ENCODE data around the gene MLANA. TPM values are rescaled to one million over a fixed set of nuclear protein-coding genes. Genes with fewer than 3 reads are reported as not detected.

MLANA gene
- total and polyA plus RNA-seq, 5 donors: not detected

GRCh38 chr9:5886114-5886939 is 4.4 kb upstream of the MLANA start:
- H3K4me3 ChIP-seq (ENCODE audit: low read length): no peak overlapping the region
- no peak overlapping the region for H3K27ac ChIP-seq (ENCODE audit: low read length)
- WGBS: 58% methylated on average over 8 of the region's 8 CpGs
- H3K9me3 ChIP-seq (ENCODE audit: control insufficient read depth, low read length): no peaks in the 10 kb centered on the region
- peak; percentile 86 to 90 for ATAC-seq
- peak; percentile 68 to 87 (median 86) for DNase-seq
- no peaks in the 10 kb centered on the region for H3K27me3 ChIP-seq (ENCODE audit: control insufficient read depth, insufficient read depth)
- intact Hi-C loops (cut with DNase I): loop anchor here in 2 of 4 donors (2.0 to 10.0 kb wide), 3 partner anchors 166 to 418 kb away; no protein-coding TSS in a partner anchor
- no peaks in the 10 kb centered on the region for H3K4me1 ChIP-seq (ENCODE audit: control insufficient read depth, insufficient read depth, low read length)

DNA sequence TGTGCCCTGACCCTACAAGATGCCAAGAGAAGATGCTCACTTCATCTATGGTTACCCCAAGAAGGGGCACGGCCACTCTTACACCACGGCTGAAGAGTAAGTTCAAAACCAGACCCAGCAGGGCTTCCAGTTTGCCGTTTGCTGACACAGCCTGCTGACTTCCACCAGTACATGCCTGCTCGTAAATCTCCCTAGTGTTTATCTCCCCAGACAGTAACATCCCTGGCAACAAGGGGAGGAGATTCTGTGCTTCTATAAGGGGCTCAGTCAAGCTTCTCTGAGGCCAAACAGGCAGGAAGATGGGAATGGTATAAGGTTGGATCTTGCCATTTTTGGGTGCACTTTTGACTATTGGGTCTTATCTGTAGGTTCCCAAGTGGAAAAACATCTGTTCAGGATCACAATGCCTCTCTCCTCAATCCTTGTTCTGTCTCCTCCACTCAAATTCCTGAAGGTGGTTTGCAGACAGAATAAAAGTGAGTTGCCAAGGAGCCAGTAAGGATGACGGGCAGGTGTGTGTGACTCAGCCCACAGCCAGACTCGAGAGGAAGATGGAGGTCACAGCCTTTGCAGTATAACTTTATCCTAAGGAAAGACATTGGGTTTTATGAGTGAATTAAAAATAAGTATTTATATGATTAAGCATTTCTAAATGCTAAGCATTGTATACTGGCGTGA is 1.9 kb downstream of the MLANA start:
- H3K9me3 ChIP-seq (ENCODE audit: control insufficient read depth, low read length): no peaks in the 10 kb centered on the region
- no peak overlapping the region for H3K27ac ChIP-seq (ENCODE audit: low read length)
- H3K4me1 ChIP-seq (ENCODE audit: control insufficient read depth, insufficient read depth, low read length): no peaks in the 10 kb centered on the region
- ATAC-seq (peak in 1 of 2 donors; percentile 28), DNase-seq (no peak)
- no peak overlapping the region for H3K4me3 ChIP-seq (ENCODE audit: low read length)
- 53% methylated on average over 7 of the region's 7 CpGs for WGBS
- H3K27me3 ChIP-seq (ENCODE audit: control insufficient read depth, insufficient read depth): no peaks in the 10 kb centered on the region
- intact Hi-C loops (cut with DNase I): no loop called here

- no peaks in the 10 kb centered on the region for H3K4me1 ChIP-seq (ENCODE audit: control insufficient read depth, insufficient read depth, low read length)
- H3K27ac ChIP-seq (ENCODE audit: low read length): no peak overlapping the region
- 78% methylated on average over 4 of the region's 4 CpGs for WGBS
- no peak overlapping the region for H3K4me3 ChIP-seq (ENCODE audit: low read length)
- no peaks in the 10 kb centered on the region for H3K9me3 ChIP-seq (ENCODE audit: control insufficient read depth, low read length)
- ATAC-seq (no peak), DNase-seq (no peak)
- intact Hi-C loops (cut with DNase I): no loop called here
- H3K27me3 ChIP-seq (ENCODE audit: control insufficient read depth, insufficient read depth): no peaks in the 10 kb centered on the region
Observed at GRCh38 chr9:5893134-5893505, 2.4 kb downstream of the MLANA start.

DNA sequence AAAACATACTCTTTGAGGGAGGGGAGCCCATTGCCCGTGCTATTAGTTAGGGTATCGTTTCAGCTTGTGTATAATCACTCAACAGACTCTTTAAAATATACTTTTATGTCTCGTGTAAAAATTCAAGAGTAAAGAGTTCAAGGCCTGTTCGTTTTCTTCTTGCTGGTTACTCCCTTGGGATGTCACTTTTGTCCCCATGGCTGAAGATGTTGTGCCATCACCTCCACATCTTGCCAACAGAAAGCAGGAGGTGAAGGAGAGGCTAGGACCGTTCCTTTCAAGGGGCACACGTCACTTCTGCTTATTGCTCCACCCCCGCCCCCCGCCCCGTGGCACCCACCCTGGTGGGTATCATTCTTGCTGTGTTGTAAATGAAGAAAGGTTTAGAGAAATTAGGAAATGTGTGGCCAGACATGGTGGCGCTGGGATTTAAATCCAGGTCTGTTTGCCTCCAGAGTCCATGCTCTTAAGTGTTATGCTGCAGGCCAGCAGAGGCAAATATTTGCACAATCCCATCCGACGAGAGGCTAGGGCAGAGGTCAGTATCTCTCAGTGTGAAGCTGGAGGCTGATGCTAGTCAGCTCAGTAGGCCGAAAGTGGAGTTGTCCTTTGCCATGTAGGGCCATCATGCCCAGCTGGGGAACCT is 3.0 kb downstream of the MLANA start:
- Histone ChIP-seq H3K27ac (ENCODE audit: low read length) (no peak overlapping the region), H3K27me3 (ENCODE audit: control insufficient read depth, insufficient read depth) (no peaks in the 10 kb centered on the region), H3K4me3 (ENCODE audit: low read length) (no peak overlapping the region), H3K9me3 (ENCODE audit: control insufficient read depth, low read length) (no peaks in the 10 kb centered on the region), H3K4me1 (ENCODE audit: control insufficient read depth, insufficient read depth, low read length) (no peaks in the 10 kb centered on the region)
- ATAC-seq: no peak
- DNase-seq: no peak
- intact Hi-C loops (cut with DNase I): no loop called here
- WGBS: 86% methylated on average over 13 of the region's 13 CpGs

DNA sequence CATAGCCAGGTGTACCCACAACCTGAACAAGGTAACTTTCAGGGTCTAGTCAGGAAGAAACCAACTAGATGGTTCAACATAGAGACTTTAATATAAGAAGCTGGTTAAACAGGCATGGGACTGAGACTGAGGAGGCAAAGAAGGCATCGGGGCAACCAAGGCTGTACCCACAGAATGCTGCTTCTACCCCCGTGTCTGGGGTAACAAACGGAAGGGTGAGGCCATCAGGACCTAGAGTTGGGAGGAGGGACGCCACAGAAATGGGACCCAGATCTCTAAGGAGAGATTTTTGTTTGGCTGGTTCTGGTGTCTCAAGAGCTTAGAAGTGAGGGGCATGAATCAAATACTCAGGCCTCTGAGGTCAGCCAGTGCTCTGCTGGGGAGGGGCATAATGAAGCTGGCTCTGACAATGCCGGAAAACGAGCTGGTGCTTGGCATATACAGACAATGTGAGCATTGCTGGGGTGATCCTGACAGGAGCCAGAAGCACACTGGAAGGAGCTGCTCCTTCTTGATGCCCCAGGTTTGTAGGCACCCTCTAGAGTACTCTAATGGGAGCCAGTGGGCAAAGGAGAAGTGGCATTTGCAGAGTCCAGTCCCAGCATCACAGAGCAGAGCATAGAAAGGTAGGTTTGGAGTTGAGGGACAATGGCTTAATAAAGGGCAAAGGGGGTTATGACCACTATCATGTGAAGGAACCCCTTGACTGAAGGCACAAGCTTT is 3.7 kb downstream of the MLANA start:
- ATAC-seq (no peak), DNase-seq (no peak)
- H3K4me3 ChIP-seq (ENCODE audit: low read length): no peak overlapping the region
- H3K9me3 ChIP-seq (ENCODE audit: control insufficient read depth, low read length): no peaks in the 10 kb centered on the region
- no peaks in the 10 kb centered on the region for H3K4me1 ChIP-seq (ENCODE audit: control insufficient read depth, insufficient read depth, low read length)
- H3K27me3 ChIP-seq (ENCODE audit: control insufficient read depth, insufficient read depth): no peaks in the 10 kb centered on the region
- 93% methylated on average over 6 of the region's 6 CpGs for WGBS
- no peak overlapping the region for H3K27ac ChIP-seq (ENCODE audit: low read length)
- intact Hi-C loops (cut with DNase I): no loop called here

- no peak overlapping the region for H3K4me3 ChIP-seq (ENCODE audit: low read length)
- H3K27ac ChIP-seq (ENCODE audit: low read length): no peak overlapping the region
- intact Hi-C loops (cut with DNase I): no loop called here
- no peaks in the 10 kb centered on the region for H3K4me1 ChIP-seq (ENCODE audit: control insufficient read depth, insufficient read depth, low read length)
- no peak for DNase-seq
- no peaks in the 10 kb centered on the region for H3K9me3 ChIP-seq (ENCODE audit: control insufficient read depth, low read length)
- peak; percentile 27 to 34 for ATAC-seq
- 78% methylated on average over 6 of the region's 6 CpGs for WGBS
- no peaks in the 10 kb centered on the region for H3K27me3 ChIP-seq (ENCODE audit: control insufficient read depth, insufficient read depth)
Observed at GRCh38 chr9:5895782-5896181, 5.1 kb downstream of the MLANA start.

DNA sequence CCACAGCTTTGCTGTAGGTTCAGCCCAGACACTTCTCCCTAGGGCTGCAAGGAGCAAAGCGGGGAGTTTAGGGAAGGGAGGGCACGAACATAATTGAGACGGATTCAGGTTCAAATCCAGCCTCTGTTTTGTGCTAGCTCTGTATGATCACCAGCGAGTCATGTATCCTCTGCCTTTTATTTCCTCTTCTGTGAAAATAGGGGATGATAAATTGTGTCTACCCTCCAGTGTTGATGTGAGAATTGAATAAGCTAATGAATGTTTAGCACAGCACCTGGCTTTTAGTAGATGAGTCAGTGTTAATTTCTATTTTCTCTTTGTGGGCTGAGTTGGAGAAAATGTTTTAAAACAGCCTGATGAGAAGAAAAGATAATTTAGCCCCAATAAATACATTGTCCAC is 6.2 kb downstream of the MLANA start:
- intact Hi-C loops (cut with DNase I): no loop called here
- H3K27me3 ChIP-seq (ENCODE audit: control insufficient read depth, insufficient read depth): no peaks in the 10 kb centered on the region
- DNase-seq (no peak), ATAC-seq (no peak)
- no peak overlapping the region for H3K4me3 ChIP-seq (ENCODE audit: low read length)
- H3K27ac ChIP-seq (ENCODE audit: low read length): no peak overlapping the region
- no peaks in the 10 kb centered on the region for H3K4me1 ChIP-seq (ENCODE audit: control insufficient read depth, insufficient read depth, low read length)
- WGBS: 98% methylated on average over 4 of the region's 4 CpGs
- H3K9me3 ChIP-seq (ENCODE audit: control insufficient read depth, low read length): no peaks in the 10 kb centered on the region

- intact Hi-C loops (cut with DNase I): no loop called here
- WGBS: 92% methylated on average over 5 of the region's 5 CpGs
- ATAC-seq: no peak
Observed at GRCh38 chr9:5897851-5898250, 7.2 kb downstream of the MLANA start.

GRCh38 chr9:5899292-5899691 is 8.6 kb downstream of the MLANA start:
- DNase-seq (no peak), ATAC-seq (no peak)
- no peak overlapping the region for H3K4me3 ChIP-seq (ENCODE audit: low read length)
- H3K9me3 ChIP-seq (ENCODE audit: control insufficient read depth, low read length): no peaks in the 10 kb centered on the region
- H3K4me1 ChIP-seq (ENCODE audit: control insufficient read depth, insufficient read depth, low read length): no peaks in the 10 kb centered on the region
- H3K27me3 ChIP-seq (ENCODE audit: control insufficient read depth, insufficient read depth): no peaks in the 10 kb centered on the region
- 80% methylated on average over 2 of the region's 2 CpGs for WGBS
- intact Hi-C loops (cut with DNase I): no loop called here
- H3K27ac ChIP-seq (ENCODE audit: low read length): no peak overlapping the region

More at GRCh38 chr9:5897851-5898250, 7.2 kb downstream of the MLANA start:
- H3K9me3 ChIP-seq (ENCODE audit: control insufficient read depth, low read length): no peaks in the 10 kb centered on the region
- no peaks in the 10 kb centered on the region for H3K4me1 ChIP-seq (ENCODE audit: control insufficient read depth, insufficient read depth, low read length)
- no peak overlapping the region for H3K27ac ChIP-seq (ENCODE audit: low read length)
- no peak overlapping the region for H3K4me3 ChIP-seq (ENCODE audit: low read length)
- no peaks in the 10 kb centered on the region for H3K27me3 ChIP-seq (ENCODE audit: control insufficient read depth, insufficient read depth)
- DNase-seq: no peak

DNA sequence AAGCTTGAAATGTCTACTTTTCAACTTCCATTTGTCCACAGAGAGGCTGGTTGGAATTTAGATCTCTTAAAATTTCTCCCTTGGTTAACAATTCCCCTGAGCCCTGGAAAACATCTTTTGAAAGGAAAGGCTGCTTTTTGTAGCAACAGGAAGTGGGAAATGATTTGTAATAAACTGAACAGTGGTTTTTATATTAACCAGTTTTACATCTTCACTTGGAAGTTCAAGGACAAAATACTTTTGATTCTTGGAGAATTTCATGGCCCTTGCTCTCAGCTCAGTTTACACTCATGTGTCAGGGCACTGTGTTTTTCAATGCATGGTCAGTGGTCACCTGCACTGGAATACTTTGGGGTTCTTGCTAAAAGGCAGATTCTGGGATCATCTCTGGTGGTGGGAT is 9.9 kb downstream of the MLANA start:
- Histone ChIP-seq H3K4me1 (ENCODE audit: control insufficient read depth, insufficient read depth, low read length) (no peaks in the 10 kb centered on the region), H3K4me3 (ENCODE audit: low read length) (no peak overlapping the region), H3K27ac (ENCODE audit: low read length) (no peak overlapping the region), H3K27me3 (ENCODE audit: control insufficient read depth, insufficient read depth) (no peaks in the 10 kb centered on the region), H3K9me3 (ENCODE audit: control insufficient read depth, low read length) (no peaks in the 10 kb centered on the region)
- ATAC-seq (no peak), DNase-seq (no peak)
- intact Hi-C loops (cut with DNase I): no loop called here

DNA sequence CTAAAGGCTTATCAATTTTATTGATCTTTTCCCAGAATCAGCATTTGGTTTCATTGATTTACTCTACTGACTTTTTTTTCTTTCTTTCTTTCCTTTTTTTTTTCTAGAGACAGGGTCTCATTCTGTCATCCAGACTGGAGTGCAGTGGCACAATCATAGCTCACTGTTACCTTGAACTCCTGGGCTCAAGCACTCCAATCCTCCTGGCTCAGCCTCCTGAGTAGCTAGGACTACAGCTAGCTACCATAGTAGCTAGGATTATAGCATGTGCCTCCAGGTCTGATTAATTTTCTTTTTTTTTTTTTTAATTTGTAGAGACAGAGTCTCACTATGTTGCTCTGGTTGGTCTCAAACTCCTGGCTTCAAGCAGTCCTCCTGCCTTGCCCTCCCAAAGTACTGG is 11.7 kb downstream of the MLANA start:
- ATAC-seq (no peak), DNase-seq (no peak)
- H3K9me3 ChIP-seq (ENCODE audit: control insufficient read depth, low read length): no peaks in the 10 kb centered on the region
- H3K27ac ChIP-seq (ENCODE audit: low read length): no peak overlapping the region
- H3K27me3 ChIP-seq (ENCODE audit: control insufficient read depth, insufficient read depth): no peaks in the 10 kb centered on the region
- no peak overlapping the region for H3K4me3 ChIP-seq (ENCODE audit: low read length)
- H3K4me1 ChIP-seq (ENCODE audit: control insufficient read depth, insufficient read depth, low read length): no peaks in the 10 kb centered on the region
- intact Hi-C loops (cut with DNase I): no loop called here
